Measurements from ENCODE around the gene KDM5B. TPM values are rescaled to one million over a fixed set of nuclear protein-coding genes. Genes with fewer than 3 reads are reported as not detected.
"Not testable (repeated sequence)": the region's sequence is repeated elsewhere in the genome, so short reads cannot be mapped to it uniquely, and the experiment has no call there.

KDM5B gene
- polyA plus RNA-seq, 1 of the 3 experiments (the other 2 are of a cell fraction): 21.7 TPM

DNA sequence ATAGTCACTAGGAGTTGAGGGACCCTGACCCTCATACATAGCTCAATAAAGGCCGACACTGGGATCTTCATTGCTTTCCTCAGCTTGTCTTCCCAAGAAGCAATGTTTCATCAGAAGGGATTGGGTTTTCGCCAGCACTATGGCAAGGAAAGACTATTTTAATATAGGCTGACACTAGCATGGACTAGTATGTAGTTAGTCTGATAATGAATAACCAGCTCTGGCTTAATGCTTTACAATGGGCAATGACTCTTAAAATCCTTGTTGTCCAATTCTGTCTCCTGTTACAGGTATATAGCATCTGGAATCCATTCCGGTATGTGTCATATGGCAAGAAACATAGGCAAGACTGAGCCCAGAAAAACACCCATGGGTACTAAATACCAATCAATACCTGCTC is 82.7 kb downstream of the KDM5B start (continued):
- TF ChIP-seq MAX (IDR thresholded peaks at IDR 0.05; ENCODE audit: low read depth): no peak
- TF ChIP-seq, protein P1, sequence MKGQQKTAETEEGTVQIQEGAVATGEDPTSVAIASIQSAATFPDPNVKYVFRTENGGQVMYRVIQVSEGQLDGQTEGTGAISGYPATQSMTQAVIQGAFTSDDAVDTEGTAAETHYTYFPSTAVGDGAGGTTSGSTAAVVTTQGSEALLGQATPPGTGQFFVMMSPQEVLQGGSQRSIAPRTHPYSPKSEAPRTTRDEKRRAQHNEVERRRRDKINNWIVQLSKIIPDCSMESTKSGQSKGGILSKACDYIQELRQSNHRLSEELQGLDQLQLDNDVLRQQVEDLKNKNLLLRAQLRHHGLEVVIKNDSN (IDR thresholded peaks at IDR 0.05; ENCODE audit: borderline replicate concordance, low read depth): no peak
- TF ChIP-seq POLR2AphosphoS5 (IDR thresholded peaks at IDR 0.05; ENCODE audit: low read depth, low read length): no peak
- TF ChIP-seq RXRA (IDR thresholded peaks at IDR 0.05; ENCODE audit: borderline replicate concordance, low read depth): no peak

GRCh38 chr1:202723708-202724107 is 84.5 kb downstream of the KDM5B start:
- no peak overlapping the region for H3K4me3 ChIP-seq (ENCODE audit: low read depth in 2 of 2, low read length in 1 of 2)
- TF ChIP-seq, protein P2, sequence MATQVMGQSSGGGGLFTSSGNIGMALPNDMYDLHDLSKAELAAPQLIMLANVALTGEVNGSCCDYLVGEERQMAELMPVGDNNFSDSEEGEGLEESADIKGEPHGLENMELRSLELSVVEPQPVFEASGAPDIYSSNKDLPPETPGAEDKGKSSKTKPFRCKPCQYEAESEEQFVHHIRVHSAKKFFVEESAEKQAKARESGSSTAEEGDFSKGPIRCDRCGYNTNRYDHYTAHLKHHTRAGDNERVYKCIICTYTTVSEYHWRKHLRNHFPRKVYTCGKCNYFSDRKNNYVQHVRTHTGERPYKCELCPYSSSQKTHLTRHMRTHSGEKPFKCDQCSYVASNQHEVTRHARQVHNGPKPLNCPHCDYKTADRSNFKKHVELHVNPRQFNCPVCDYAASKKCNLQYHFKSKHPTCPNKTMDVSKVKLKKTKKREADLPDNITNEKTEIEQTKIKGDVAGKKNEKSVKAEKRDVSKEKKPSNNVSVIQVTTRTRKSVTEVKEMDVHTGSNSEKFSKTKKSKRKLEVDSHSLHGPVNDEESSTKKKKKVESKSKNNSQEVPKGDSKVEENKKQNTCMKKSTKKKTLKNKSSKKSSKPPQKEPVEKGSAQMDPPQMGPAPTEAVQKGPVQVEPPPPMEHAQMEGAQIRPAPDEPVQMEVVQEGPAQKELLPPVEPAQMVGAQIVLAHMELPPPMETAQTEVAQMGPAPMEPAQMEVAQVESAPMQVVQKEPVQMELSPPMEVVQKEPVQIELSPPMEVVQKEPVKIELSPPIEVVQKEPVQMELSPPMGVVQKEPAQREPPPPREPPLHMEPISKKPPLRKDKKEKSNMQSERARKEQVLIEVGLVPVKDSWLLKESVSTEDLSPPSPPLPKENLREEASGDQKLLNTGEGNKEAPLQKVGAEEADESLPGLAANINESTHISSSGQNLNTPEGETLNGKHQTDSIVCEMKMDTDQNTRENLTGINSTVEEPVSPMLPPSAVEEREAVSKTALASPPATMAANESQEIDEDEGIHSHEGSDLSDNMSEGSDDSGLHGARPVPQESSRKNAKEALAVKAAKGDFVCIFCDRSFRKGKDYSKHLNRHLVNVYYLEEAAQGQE (IDR thresholded peaks at IDR 0.05; ENCODE audit: low read depth, low read length): no peak
- TF ChIP-seq NRF1 (IDR thresholded peaks at IDR 0.05; ENCODE audit: low read depth, low read length) (no peak), SIN3A (IDR thresholded peaks at IDR 0.05; ENCODE audit: borderline replicate concordance, low read depth, low read length) (no peak), ELF1 (IDR thresholded peaks at IDR 0.05) (no peak), GATA2 (CRISPR knock-in tag; IDR thresholded peaks at IDR 0.05) (no peak), MAX (IDR thresholded peaks at IDR 0.05; ENCODE audit: low read depth) (no peak), GABPA (IDR thresholded peaks at IDR 0.05; ENCODE audit: low read depth) (no peak), TAF1 (IDR thresholded peaks at IDR 0.05; ENCODE audit: borderline replicate concordance, low read depth, low read length) (no peak)
- TF ChIP-seq, protein P3, sequence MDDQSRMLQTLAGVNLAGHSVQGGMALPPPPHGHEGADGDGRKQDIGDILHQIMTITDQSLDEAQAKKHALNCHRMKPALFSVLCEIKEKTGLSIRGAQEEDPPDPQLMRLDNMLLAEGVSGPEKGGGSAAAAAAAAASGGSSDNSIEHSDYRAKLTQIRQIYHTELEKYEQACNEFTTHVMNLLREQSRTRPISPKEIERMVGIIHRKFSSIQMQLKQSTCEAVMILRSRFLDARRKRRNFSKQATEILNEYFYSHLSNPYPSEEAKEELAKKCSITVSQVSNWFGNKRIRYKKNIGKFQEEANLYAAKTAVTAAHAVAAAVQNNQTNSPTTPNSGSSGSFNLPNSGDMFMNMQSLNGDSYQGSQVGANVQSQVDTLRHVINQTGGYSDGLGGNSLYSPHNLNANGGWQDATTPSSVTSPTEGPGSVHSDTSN (IDR thresholded peaks at IDR 0.05): no peak
- no peaks in the 10 kb centered on the region for H3K79me2 ChIP-seq (ENCODE audit: insufficient read depth)
- no peak overlapping the region for H3K4me2 ChIP-seq
- H3K27ac ChIP-seq (ENCODE audit: low read depth in 2 of 2, low read length in 1 of 2): no peak overlapping the region
- POLR2A ChIA-PET: no interaction called here
- DNase-seq: no peak
- H3K36me3 ChIP-seq (replicated peaks in 1 of 2; ENCODE audit: control insufficient read depth in 1 of 2, insufficient read depth in 2 of 2, low read length in 1 of 2): peaks cover 40% of the 10 kb centered on the region in 2 experiments
- no peaks in the 10 kb centered on the region for H3K27me3 ChIP-seq (ENCODE audit: insufficient read depth)
- no peaks in the 10 kb centered on the region for H4K20me1 ChIP-seq (ENCODE audit: insufficient read depth)
- peaks cover 35% of the 10 kb centered on the region for H3F3A ChIP-seq (replicated peaks; ENCODE audit: insufficient read depth)
- CTCF ChIA-PET: interaction anchor here (0.9 to 1.1 kb wide), 2 partner anchors 11 to 92 kb away, joined by 3 read pairs; no protein-coding TSS in a partner anchor
- H3K9me3 ChIP-seq: no peaks in the 10 kb centered on the region
- H3K9ac ChIP-seq: no peak overlapping the region
- 87% methylated on average over 7 of the region's 7 CpGs for WGBS (ENCODE audit: low lambda C conversion rate)
- no peaks in the 10 kb centered on the region for H3K9me2 ChIP-seq
- no peak overlapping the region for H2AFZ ChIP-seq (ENCODE audit: low read depth)
- no peaks in the 10 kb centered on the region for H3K4me1 ChIP-seq (ENCODE audit: control insufficient read depth in 1 of 2, insufficient read depth in 2 of 2, low read depth in 1 of 2, low read length in 1 of 2)

DNA sequence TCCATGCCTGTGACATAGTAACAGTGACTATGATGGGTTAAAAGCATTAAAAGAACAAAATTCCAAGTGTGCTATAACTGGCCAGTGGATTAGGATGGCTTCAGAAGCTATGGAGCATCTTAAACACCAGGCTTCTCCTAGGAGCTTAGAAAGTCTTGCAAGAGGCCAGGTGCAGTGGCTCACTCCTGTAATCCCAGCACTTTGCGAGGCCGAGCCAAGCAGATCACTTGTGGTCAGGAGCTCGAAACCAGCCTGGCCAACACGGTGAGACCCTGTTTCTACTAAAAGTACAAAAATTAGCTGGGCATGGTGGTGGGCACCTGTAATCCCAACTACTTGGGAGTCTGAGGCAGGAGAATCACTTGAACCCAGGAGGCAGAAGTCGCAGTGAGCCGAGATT is 85.2 kb downstream of the KDM5B start:
- H3K4me2 ChIP-seq; H3K27ac ChIP-seq (ENCODE audit: low read depth in 2 of 2, low read length in 1 of 2); H3K27me3 ChIP-seq (ENCODE audit: insufficient read depth); H4K20me1 ChIP-seq (ENCODE audit: insufficient read depth); H3K4me1 ChIP-seq (ENCODE audit: control insufficient read depth in 1 of 2, insufficient read depth in 2 of 2, low read depth in 1 of 2, low read length in 1 of 2); H3K9ac ChIP-seq; H3K79me2 ChIP-seq (ENCODE audit: insufficient read depth); H3K9me2 ChIP-seq; DNase-seq; H3K9me3 ChIP-seq; H3K4me3 ChIP-seq (ENCODE audit: low read depth in 2 of 2, low read length in 1 of 2); H2AFZ ChIP-seq (ENCODE audit: low read depth): not testable (repeated sequence)
- ChIA-PET POLR2A (interaction anchor here (0.7 kb wide), 1 partner anchor 540 kb away, joined by 6 read pairs; no protein-coding TSS in a partner anchor), CTCF (interaction anchor here (0.9 to 1.1 kb wide), 2 partner anchors 10 to 93 kb away, joined by 3 read pairs; no protein-coding TSS in a partner anchor)
- WGBS (ENCODE audit: low lambda C conversion rate): 80% methylated on average over 6 of the region's 6 CpGs
- Histone ChIP-seq H3K36me3 (replicated peaks in 1 of 2; ENCODE audit: control insufficient read depth in 1 of 2, insufficient read depth in 2 of 2, low read length in 1 of 2) (peaks cover 33% of the 10 kb centered on the region in 2 experiments), H3F3A (replicated peaks; ENCODE audit: insufficient read depth) (peaks cover 28% of the 10 kb centered on the region)
